H9 (cell line): ENCODE results near the gene GLDC. TPM values are rescaled to one million over a fixed set of nuclear protein-coding genes. Genes with fewer than 3 reads are reported as not detected.

Experiments used
- DNase-seq: peaks from one replicate; pipeline ENCODE4 v3.0.0-alpha.2; 2017
- H2AFZ ChIP-seq: one replicate; pipeline ENCODE4 v1.6.1; 2013; ENCODE audit warnings: mild to moderate bottlenecking, low read length, control low read depth, moderate library complexity
- H2AK5ac ChIP-seq: 2 replicates; pipeline ENCODE4 v1.6.1; 2013; ENCODE audit warnings: low read length, control low read depth, mixed read lengths; ENCODE audit not compliant: insufficient read length
- H2BK120ac ChIP-seq: one replicate; pipeline ENCODE4 v1.6.1; 2013; ENCODE audit warnings: low read depth, mild to moderate bottlenecking, low read length, control low read depth, inconsistent platforms; ENCODE audit not compliant: poor library complexity, severe bottlenecking
- H2BK12ac ChIP-seq: 2 replicates; pipeline ENCODE4 v1.6.1; 2013; ENCODE audit warnings: low read length, control low read depth, mixed read lengths, low read depth; ENCODE audit not compliant: insufficient read length
- H2BK15ac ChIP-seq: 2 replicates; pipeline ENCODE4 v1.6.1; 2013; ENCODE audit warnings: low read depth, low read length, control low read depth
- H2BK20ac ChIP-seq: one replicate; pipeline ENCODE4 v1.6.1; 2013; ENCODE audit warnings: low read depth, mild to moderate bottlenecking, low read length, control low read depth, inconsistent platforms; ENCODE audit not compliant: poor library complexity, severe bottlenecking
- H2BK5ac ChIP-seq: 2 replicates; pipeline ENCODE4 v1.6.1; 2013; ENCODE audit warnings: low read length, control low read depth, mixed read lengths; ENCODE audit not compliant: insufficient read length
- H3K14ac ChIP-seq: 2 replicates; pipeline ENCODE4 v1.6.1; 2013; ENCODE audit warnings: low read length, control low read depth; ENCODE audit not compliant: insufficient read depth
- H3K18ac ChIP-seq: 2 replicates; pipeline ENCODE4 v1.6.1; 2013; ENCODE audit warnings: low read depth, mild to moderate bottlenecking, mixed read lengths, low read length, control low read depth; ENCODE audit not compliant: insufficient read length
- H3K23ac ChIP-seq: 2 replicates; pipeline ENCODE4 v1.6.1; 2013; ENCODE audit warnings: low read length, control low read depth, mixed read lengths, low read depth; ENCODE audit not compliant: insufficient read length
- H3K23me2 ChIP-seq: 2 replicates; pipeline ENCODE4 v1.6.1; 2013; ENCODE audit warnings: low read depth, mild to moderate bottlenecking, mixed read lengths, low read length, control low read depth; ENCODE audit not compliant: insufficient read length, poor library complexity, severe bottlenecking
- H3K27ac ChIP-seq: 2 replicates; pipeline ENCODE4 v1.5.1; 2013; ENCODE audit warnings: low read length, control low read depth, mixed read lengths, low read depth; ENCODE audit not compliant: insufficient read length
- H3K27me3 ChIP-seq: 2 replicates; pipeline ENCODE4 v1.6.1; 2013; ENCODE audit warnings: low read length, control low read depth, inconsistent platforms; ENCODE audit not compliant: insufficient read depth
- H3K4ac ChIP-seq: 2 replicates; pipeline ENCODE4 v1.6.1; 2013; ENCODE audit warnings: low read depth, mild to moderate bottlenecking, control low read depth, inconsistent platforms, low read length, moderate library complexity
- H3K4me1 ChIP-seq: 2 replicates; pipeline ENCODE4 v1.6.1; 2013; ENCODE audit warnings: low read length, control low read depth, inconsistent platforms; ENCODE audit not compliant: insufficient read depth
- H3K4me2 ChIP-seq: 2 replicates; pipeline ENCODE4 v1.6.1; 2013; ENCODE audit warnings: low read length, control low read depth, mixed read lengths; ENCODE audit not compliant: insufficient read length, insufficient read depth
- H3K56ac ChIP-seq: 2 replicates; pipeline ENCODE4 v1.6.1; 2013; ENCODE audit warnings: low read depth, mild to moderate bottlenecking, mixed read lengths, low read length, control low read depth; ENCODE audit not compliant: insufficient read length
- H3K79me1 ChIP-seq: 2 replicates; pipeline ENCODE4 v1.6.1; 2013; ENCODE audit warnings: low read depth, mild to moderate bottlenecking, moderate library complexity, low read length, control low read depth, inconsistent platforms; ENCODE audit not compliant: insufficient read depth, poor library complexity, severe bottlenecking
- H3K79me2 ChIP-seq: 2 replicates; pipeline ENCODE4 v1.6.1; 2013; ENCODE audit warnings: low read length, control low read depth, inconsistent platforms; ENCODE audit not compliant: insufficient read depth
- H3K9ac ChIP-seq: 2 replicates; pipeline ENCODE4 v1.6.1; 2013; ENCODE audit warnings: low read length, control low read depth, mixed read lengths; ENCODE audit not compliant: insufficient read length; ENCODE audit errors: extremely low read depth
- H3K9me3 ChIP-seq: one replicate; pipeline ENCODE4 v1.6.1; 2013; ENCODE audit warnings: low read depth, low read length, inconsistent platforms; ENCODE audit not compliant: control insufficient read depth
- H3T11ph ChIP-seq: one replicate; pipeline ENCODE4 v1.6.1; 2013; ENCODE audit warnings: mild to moderate bottlenecking, low read length, control low read depth, inconsistent platforms
- H4K20me1 ChIP-seq: one replicate; pipeline ENCODE4 v1.6.1; 2013; ENCODE audit not compliant: control insufficient read depth, insufficient read length, insufficient read depth
- H4K5ac ChIP-seq: 2 replicates; pipeline ENCODE4 v1.6.1; 2013; ENCODE audit warnings: low read depth, mild to moderate bottlenecking, mixed read lengths, low read length, control low read depth; ENCODE audit not compliant: insufficient read length
- H4K8ac ChIP-seq: replicated peaks from 2 replicates; pipeline ENCODE4 v1.6.1; 2013; ENCODE audit warnings: low read length, control low read depth, mixed read lengths, low read depth; ENCODE audit not compliant: insufficient read length
- H4K91ac ChIP-seq: 2 replicates; pipeline ENCODE4 v1.6.1; 2013; ENCODE audit warnings: low read depth, mild to moderate bottlenecking, moderate library complexity, mixed read lengths, low read length, control low read depth; ENCODE audit not compliant: insufficient read length
- H3K27ac Mint-ChIP-seq, 3 experiments: 2 replicates in 2 of 3; 3 replicates in 1 of 3; pipeline ENCODE4 v1.8.0; 2020 to 2021; ENCODE audit warnings: mixed read lengths in 3 of 3, mild to moderate bottlenecking in 1 of 3, moderate library complexity in 1 of 3
- H3K27me3 Mint-ChIP-seq: 2 replicates; pipeline ENCODE4 v1.8.0; 2021; ENCODE audit warnings: low read depth, mild to moderate bottlenecking, moderate library complexity, mixed read lengths
- H3K36me3 Mint-ChIP-seq, 3 experiments: 2 replicates in 2 of 3; 3 replicates in 1 of 3; pipeline ENCODE4 v1.8.0; 2020 to 2021; ENCODE audit warnings: low read depth in 3 of 3, mixed read lengths in 3 of 3; ENCODE audit not compliant: insufficient read depth in 1 of 3
- H3K4me1 Mint-ChIP-seq, 2 experiments: 2 replicates each; pipeline ENCODE4 v1.8.0; 2020; ENCODE audit warnings: mixed read lengths in 2 of 2
- H3K4me3 Mint-ChIP-seq, 2 experiments: 2 replicates in 1 of 2; 3 replicates in 1 of 2; pipeline ENCODE4 v1.8.0; 2020 to 2021; ENCODE audit warnings: mild to moderate bottlenecking in 2 of 2, mixed read lengths in 2 of 2, moderate library complexity in 1 of 2
- H3K9me3 Mint-ChIP-seq, 2 experiments: 2 replicates in 1 of 2; 3 replicates in 1 of 2; pipeline ENCODE4 v1.8.0; 2020; ENCODE audit warnings: mild to moderate bottlenecking in 2 of 2, mixed read lengths in 2 of 2, moderate library complexity in 1 of 2
- CTCF ChIP-seq: fragments of 200-600 bp; sonication (generic); conservative IDR thresholded peaks from 3 replicates; pipeline ENCODE4 v1.8.0; 2021; ENCODE audit warnings: antibody characterized with exemption, mild to moderate bottlenecking
- WGBS: extraction: QIAGEN DNeasy Blood & Tissue Kit; methylation state at CpG from one replicate; pipeline ENCODE4 v1.1.7; 2013; ENCODE audit warnings: missing lambda C conversion rate, low lambda C conversion rate, mixed read lengths; ENCODE audit not compliant: insufficient read length; ENCODE audit errors: extremely low coverage; 5-methylcytosine and 5-hydroxymethylcytosine counted together
- total RNA-seq: library from RNA; stranded (reverse); gene quantifications from 2 replicates; pipeline ENCODE4 v1.2.1, GENCODE V29; 2021

GLDC gene
- total RNA-seq, 1 experiment from 2014 or later: 74.4 TPM

- H3K9me3 Mint-ChIP-seq: no peaks in the 10 kb centered on the region
- H3K4me2 ChIP-seq: no peak overlapping the region
- H3K9me3 ChIP-seq: no peaks in the 10 kb centered on the region
- no peaks in the 10 kb centered on the region for H3K4me1 ChIP-seq
- H3K79me2 ChIP-seq: no peaks in the 10 kb centered on the region
- H3K27ac ChIP-seq: no peak overlapping the region
- peak overlapping the region; percentile 15 to 73 (median 71); a peak in 4 of 7 replicates for H3K27ac Mint-ChIP-seq
- H3K23me2 ChIP-seq: no peaks in the 10 kb centered on the region
- no peak overlapping the region for H3K14ac ChIP-seq
- no peak overlapping the region for H3T11ph ChIP-seq
- no peaks in the 10 kb centered on the region for H3K27me3 Mint-ChIP-seq
- no peak overlapping the region for H2AK5ac ChIP-seq
- no peak for TF ChIP-seq CTCF
- H3K4ac ChIP-seq: no peak overlapping the region
- WGBS: no CpG with 5 or more reads among the region's 8 CpGs
- no peak overlapping the region for H3K23ac ChIP-seq
- H3K56ac ChIP-seq: no peak overlapping the region
- no peak overlapping the region for H2BK5ac ChIP-seq
- H3K79me1 ChIP-seq: no peaks in the 10 kb centered on the region
- H3K4me3 Mint-ChIP-seq: no peak overlapping the region
- no peak overlapping the region for H2BK12ac ChIP-seq
- no peak overlapping the region for H2BK20ac ChIP-seq
- H4K5ac ChIP-seq: no peak overlapping the region
- H4K20me1 ChIP-seq: no peaks in the 10 kb centered on the region
- H3K36me3 Mint-ChIP-seq: peaks cover 22 to 36% (median 22%) of the 10 kb centered on the region in 3 experiments; a peak in 6 of 7 replicates
- H3K9ac ChIP-seq: no peak overlapping the region
- no peak overlapping the region for H3K18ac ChIP-seq
- H2BK15ac ChIP-seq: no peak overlapping the region
- H2BK120ac ChIP-seq: no peak overlapping the region
- H4K91ac ChIP-seq: no peak overlapping the region
- DNase-seq: no peak
- no peaks in the 10 kb centered on the region for H3K27me3 ChIP-seq
- H4K8ac ChIP-seq: no peak overlapping the region
- no peak overlapping the region for H2AFZ ChIP-seq
- peaks cover 2 to 11% of the 10 kb centered on the region in 2 experiments; a peak in 2 of 4 replicates for H3K4me1 Mint-ChIP-seq
These were observed 96.3 kb downstream of the GLDC start for GRCh38 chr9:6549106-6549800.
